Hematopoietic multipotent progenitor cell treated with erythropoietin and hydrocortisone succinate and interleukin-3 and kit ligand, for 4 days (in vitro differentiated cells): ENCODE measurements around the gene TSKS.
A peak's percentile ranks its signal among the peaks of the same experiment; 100 is the strongest.

Experiments used
- DNase-seq: peaks from one replicate; pipeline ENCODE4 v3.0.0-alpha.2; 2015

The TSKS gene

DNA sequence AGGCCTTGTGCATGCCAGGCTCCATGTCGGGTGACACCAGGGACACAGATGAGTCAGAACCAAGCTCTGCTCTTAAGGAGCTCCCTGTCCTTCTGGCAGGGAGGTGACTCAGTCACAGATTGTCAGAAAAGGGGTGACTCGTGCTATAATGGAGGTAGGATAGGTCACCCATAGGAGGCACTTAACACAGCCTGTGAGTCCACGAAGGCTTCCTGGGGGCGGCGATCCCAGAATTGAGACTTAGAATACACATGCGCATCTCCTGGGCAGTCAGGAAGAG, 30.4 kb upstream of the TSKS start:
- no peak for DNase-seq

DNA sequence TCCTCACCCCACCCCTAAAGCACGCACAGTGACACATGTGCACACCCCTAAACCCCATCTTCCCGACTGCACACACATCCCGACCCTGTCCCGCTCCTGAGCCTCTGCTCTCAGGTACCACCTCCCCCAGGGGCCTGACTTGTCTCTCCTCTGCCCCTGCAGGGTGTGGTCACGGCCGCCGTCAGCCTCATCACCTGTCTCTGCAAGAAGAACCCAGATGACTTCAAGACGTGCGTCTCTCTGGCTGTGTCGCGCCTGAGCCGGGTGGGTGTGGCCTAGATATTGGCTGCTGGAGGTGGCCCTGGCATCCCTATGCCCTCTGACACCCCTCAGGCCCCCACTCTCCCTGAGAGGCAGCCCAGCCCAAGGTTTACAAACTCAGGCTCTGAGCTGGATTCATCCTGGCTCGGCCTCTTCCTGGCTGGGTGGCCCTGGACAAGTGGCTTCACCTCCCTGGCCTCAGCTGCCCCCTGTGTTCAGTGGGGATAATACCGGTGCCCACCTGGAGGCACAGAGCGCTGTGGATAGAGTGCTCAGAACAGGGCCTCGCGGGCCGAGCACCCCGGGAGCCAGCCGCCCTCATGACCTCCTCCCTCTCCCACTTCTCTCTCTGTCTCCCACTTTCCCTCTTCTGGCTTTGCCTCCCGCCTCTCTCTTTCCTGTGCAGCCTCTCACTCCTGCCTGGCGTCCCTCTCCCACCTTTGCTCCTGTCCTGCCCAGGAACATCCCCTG, 29.9 kb upstream of the TSKS start:
- no peak for DNase-seq

DNA sequence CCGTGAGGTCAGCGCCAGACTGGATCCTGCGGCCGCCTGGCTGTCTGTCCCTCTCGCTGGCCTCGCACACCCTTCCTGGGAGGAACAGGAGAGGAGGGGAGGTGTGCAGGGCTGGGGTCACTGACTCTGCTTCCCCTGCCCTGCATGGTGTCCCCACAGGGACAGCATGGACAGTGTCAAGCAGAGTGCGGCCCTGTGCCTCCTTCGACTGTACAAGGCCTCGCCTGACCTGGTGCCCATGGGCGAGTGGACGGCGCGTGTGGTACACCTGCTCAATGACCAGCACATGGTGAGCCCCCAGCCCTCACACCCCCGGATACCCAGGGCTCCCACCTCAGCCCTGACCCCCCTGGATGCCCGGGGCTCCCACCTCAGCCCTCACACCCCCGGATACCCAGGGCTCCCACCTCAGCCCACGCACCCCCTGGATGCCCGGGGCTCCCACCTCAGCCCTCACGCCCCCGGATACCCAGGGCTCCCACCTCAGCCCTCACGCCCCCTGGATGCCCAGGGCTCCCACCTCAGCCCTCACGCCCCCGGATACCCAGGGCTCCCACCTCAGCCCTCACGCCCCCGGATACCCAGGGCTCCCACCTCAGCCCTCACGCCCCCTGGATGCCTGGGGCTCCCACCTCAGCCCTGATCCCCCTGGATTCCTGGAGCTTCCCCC, 28.8 kb upstream of the TSKS start:
- DNase-seq = no peak

DNA sequence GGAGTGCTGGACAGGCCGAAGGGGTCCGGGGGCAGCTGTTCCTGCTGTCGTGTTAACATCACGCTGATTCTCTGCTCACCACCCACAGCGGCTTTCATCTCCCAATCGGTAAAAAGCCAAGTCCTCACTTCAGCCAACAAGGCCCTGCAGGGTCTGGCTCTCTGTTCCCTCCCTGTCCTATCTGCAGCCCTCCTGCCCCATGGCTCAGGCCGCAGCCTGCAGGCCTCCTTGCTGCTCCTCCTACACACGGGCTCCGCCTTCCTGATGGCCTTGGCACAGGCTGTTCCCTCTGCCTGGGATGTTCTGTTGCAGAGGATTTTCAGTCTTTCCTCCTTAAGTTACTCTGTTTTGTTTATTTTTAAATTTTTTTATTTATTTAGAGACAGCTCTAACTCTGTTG, 27.8 kb upstream of the TSKS start:
- no peak for DNase-seq

DNA sequence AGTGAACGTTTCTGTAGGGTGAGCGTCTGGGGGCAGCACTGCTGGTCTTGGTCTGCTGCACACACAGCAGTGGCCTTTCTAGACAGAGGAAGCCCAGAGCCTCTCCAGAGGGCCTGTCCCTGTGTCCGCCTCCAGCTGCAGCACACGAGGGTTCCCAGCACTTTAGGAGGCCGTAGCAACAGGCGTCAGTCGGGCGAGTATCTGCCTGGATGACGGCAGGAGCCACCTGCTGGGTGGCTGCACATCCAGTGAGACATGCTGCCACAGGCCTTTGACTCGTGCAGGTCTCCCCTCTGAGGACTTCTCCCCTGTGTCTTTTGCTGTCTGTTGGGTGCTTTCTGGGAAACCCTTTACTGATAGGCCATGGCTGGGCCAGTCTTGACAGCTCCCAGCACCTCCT, 25.8 kb upstream of the TSKS start:
- no peak for DNase-seq

DNA sequence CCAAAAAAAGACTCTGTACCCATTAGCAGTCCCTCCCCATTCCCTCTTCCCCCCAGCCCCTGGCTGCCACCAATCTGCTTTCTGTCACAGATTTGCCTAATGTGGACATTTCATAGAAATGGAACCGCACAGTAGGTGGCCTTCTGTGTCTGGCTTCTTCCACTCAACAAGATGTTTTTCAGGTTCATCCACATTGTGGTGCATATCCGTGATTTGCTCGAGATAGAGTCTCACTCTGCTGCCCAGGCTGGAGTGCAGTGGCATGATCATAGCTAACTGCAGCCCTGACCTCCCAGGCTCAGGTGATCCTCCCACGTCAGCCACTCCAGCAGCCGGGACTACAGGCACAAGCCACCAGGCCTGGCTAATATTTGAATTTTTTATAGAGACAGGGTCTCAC, 24.6 kb upstream of the TSKS start:
- no peak for DNase-seq

DNA sequence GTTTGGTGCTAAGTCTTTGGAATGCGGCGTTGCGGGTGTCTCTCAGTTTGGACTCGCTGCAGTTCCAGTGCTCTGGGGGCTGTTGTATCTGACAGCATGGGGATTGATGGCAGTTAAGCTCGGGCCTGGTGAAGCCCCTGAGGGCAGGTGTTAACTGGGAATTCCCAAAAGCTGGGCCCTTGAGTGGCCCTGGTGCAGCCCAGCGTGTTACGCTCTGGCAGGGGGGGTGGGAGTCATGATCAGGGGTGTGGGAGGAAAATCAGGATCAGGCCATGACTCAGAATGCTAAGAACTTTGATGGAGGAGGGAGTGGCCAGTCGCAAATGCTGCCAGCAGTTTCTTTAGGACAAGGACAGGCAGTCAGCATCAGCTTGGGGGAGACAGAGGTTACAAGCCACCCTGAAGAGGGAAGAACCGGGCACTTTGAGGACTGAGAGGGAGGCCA, 23.3 kb upstream of the TSKS start:
- DNase-seq = no peak

DNA sequence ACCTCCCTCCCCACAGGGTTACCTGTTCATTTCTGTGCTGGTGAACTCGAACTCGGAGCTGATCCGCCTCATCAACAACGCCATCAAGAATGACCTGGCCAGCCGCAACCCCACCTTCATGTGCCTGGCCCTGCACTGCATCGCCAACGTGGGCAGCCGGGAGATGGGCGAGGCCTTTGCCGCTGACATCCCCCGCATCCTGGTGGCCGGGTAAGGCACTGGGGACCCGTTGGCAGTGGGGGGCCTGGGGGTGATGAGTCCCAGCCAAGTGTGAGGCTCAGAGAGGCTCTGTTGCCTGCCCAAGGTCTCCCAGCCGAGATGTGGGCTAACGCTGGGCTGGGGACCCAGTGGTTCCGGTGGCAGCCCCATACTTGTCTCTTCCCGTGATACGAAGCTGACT, 19.4 kb upstream of the TSKS start:
- DNase-seq = no peak

DNA sequence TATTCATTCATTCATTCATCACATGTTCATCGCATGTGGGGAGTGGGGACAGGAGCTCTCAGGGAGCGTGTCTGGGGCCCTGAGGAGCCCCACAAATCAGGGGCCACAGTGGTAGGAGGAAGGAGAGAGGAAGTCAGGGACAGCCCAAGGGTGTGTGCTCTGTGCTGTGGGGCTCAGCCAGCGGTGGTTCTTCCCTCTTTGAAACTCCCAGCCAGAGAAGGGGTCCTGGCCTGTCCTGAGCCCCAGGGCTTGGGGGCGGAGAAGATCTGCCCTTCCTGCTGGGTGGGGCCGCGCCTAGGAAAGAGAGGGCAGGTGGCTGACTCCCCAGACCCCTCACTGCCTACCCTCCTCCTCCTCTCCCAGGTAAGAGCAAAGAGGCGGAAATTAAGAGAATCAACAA, 18.3 kb upstream of the TSKS start:
- no peak for DNase-seq

DNA sequence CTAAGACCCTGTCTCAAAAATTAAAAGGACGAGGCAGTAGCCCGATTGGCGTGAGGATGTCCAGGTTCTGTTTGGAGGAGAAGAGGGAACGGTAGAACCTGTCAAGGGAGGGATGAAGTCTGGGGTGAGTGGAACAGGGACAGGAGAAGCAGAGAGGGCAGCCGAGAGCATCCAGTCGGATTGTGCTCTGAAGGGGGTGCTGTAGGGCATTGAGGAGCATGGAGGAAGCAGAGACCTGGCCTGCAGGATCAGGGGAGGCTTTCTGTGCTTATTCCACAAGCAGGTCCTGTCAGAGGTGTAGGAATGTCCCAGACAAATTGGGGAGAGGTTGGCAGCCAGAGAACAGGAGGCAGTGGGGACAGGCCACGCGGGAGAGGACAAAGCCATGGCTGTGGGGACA, 17.8 kb upstream of the TSKS start:
- no peak for DNase-seq

DNA sequence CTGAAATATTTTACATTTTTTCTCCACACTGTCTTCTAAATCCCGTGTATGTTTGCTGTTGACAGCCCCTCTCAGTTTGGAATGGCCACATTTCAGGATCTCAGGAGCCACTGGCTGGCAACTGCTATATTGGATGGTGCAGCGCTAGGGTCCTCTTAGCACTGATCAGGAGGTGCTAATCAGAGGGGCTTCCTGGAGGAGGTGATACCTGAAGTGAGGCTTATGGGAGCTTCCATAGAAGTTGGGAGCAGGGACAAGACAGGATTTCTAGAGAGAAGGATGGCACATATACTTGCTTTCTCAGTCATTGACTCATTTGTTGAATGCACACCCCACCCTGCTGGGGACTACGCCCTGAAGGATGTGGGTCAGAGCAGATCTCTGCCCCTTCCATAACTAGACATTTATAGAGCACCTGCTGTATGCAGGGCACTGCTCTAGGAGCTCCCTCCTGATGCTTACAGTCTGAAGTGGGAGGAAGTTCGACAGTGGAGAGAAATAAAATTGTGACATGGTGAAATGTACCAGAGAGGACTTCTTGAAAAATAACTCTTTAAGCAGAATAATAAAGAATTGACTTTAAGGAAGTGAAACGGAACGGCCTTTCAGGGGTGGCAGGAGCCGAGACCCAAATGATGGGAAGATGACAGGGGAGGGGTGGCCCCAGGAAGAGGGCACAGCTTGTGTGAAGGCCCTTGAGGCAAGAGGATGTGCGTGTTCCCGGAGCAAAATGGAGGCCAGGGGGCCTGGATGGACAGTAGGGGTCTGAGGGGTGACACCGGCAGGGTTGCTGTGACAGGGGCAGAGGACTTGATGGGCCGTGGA, 16.8 kb upstream of the TSKS start:
- no peak for DNase-seq

DNA sequence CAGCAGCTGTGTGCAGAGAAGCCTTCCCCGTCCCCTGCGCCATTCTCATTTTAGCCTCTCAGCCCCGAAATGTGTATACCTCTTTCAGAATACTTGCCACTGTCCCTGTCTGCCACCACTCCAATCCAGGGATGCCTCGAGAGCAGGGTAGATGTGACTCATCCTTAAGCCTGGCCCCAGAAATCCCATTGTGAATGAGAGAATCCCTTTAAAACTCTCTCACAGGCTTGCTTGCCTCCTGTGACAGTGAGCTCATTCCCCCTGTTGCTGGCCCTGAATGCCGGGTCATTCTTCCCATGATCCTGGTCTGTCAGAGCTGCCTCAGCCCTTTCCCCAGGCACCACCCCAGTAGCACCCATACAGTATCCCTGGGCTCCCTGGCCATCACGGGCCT, 13.3 kb upstream of the TSKS start:
- DNase-seq = no peak

DNA sequence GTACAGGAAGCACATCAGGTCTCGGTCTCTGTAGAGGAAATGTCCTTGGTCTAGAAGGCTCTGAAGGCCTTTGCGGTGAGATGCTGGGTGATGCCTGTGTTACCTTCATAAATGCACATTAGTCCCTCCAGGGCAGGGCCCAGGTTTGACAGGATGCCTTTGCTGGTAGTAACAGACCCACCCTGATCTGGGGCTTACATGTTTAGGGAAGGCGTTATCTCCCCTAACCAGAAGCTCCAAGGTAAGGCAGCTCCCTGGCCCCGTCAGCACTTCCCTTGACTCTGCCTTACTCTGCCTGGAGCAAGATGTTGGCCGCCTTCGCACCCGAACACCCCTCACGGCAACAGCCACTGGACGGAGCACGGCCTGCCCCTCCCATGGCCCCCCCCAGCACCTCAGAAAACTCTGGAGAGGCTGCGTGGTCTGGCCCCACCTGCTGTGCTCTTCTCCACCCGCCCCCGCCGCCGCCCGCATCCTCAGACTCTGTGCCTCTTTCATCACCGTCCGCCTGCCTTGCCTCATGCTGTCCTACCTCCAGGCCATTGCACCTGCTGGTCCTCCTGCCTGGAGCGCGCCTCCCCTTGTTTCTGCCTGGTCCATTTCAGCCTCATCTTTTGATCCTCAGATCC, 12.8 kb upstream of the TSKS start:
- peak; percentile 80 for DNase-seq

DNA sequence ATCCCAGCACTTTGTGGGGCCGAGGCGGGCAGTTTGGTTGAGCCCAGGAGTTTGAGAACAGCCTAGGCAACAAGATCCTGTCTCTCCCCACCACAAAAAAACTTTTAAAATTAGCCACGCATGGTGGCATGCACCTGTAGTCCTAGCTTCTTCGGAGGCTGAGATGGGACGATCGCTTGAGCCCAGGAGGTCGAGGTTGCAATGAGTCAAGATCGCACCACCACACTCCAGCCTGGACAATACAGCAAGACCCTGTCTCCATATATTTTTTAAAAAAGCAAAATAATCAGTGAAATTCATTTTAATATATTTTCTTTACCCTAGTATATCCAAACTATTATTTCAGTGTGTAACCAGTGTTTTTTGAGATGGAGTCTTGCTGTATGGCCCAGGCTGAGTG, 11.9 kb upstream of the TSKS start:
- no peak for DNase-seq

DNA sequence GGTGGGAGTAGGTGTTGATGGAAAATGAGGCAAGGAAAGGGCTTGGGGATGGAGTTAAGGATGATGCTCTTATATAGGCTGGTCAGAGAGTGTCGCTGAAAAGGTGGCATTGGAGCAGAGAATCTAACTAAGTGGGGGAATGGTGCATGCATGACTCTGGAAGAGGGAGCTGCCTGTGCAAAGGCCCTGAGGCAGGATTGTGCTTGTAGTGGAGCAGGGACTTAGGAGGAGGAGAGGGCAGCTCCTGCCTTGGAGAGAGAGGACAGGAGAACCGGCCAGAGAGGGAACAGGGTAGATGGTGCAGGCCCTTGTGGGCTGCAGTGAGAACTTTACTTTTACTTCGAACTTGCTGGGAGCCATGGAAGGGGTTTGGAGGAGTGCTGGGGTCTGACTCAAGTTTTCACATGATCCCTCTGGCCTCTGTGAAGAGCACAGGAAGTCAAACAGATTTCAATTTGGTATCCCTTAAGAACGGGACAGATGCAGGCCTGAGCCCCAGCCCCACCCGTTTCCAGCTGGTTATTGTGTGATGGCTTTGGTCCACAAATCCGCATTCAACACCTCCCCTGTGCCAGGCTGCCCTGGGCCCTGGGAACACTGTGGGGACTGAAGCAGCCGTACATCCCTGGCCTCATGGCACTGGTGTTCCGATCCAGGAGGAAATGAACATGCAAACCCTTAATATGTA, 10.7 kb upstream of the TSKS start:
- DNase-seq = no peak

DNA sequence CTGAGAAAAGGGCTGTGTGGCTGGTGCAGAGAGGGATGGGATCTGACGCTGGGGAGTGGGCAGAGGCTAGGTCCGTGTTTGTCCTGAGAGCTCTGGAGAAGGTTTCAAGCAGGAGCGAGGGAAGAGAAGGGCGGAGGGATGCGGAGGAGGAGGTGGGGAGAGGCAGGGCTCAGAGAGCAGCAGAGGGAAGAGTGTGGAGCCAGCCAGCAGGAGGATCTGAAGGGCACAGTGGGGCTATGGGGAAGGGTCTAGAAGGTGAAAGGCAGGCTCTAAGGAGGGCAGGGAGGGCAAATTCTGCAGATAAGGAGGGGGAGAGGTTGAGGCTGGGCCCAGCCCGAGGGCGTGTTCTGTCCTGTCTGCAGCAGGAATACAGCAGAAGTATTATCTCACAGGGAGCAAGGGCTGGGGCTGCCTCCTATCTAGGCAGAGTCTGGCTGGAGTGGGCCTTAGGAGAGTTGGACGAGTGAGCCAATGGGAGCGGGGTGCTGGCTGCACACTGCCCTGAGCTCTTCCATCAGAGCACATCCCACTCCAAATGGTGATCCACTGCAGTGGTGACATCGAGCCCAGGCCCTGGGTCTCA, 9.8 kb upstream of the TSKS start:
- DNase-seq = peak; percentile 79

DNA sequence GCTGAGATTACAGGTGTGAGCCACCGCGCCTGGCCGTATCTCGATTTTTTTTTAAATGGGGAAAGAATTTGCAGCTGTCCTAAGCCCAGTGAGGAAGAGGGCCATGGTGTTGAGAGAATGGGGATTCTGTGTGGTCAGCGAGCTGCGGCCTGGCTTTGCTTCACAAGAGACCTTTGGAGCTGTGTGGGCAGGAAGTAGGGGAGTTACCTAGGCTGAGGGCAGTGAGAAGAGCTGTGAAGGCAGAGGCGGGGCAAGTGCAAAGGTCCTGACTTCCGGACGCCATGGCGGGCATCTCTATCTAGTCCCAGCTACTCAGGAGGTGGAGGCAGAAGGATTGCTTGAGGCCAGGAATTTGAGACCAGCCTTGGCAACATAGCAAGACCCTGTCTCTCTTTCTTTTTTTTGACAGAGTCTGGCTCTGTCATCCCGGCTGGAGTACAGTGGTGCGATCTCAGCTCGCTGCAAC, 8.6 kb upstream of the TSKS start:
- no peak for DNase-seq

DNA sequence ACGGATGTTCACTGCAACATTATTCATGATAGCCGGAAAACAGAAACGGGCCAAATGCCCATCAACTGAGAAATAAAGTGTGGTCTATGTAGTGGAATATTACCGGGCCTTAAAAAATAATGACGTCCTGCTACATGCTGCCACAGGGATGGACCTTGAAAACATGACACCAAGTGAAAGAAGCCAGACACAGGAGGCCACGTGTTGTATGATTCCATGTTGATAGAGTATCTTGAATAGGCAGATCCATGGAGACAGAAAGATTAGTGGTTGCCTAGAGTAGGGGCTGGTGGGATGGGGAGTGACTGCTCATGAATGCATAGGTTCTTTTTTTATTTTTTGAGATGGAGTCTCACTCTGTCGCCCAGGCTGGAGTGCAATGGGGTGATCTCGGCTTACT, 7.4 kb upstream of the TSKS start:
- no peak for DNase-seq

DNA sequence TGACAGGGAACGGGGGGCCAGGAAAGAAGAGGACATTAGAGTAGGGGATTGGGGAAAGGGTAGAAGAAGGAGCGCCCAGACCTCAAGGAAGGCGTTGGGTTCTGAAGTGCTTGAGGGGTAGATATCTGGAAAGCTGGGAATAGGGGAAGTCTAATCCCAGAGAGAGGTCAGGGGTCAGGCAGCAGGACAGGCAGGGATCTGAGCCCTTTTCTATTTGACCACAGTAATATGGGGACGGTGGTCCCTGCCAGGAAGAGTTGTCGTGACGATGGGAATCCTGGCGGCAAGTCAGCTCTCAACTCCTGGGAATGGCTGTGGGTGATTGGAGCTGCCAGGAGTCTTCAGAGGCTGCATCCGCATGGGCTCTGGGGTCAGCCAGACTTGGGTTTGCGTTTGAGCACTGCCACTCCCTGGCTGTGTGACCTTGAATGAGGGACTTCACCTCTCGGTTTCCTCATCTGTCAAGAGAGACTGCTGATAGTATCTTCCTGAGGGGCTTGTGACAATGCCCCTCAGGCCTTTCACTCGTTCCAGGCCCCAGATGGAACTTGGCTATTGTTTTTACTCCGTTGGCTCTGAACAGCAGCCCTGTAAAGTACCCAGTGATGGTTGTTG, 5.0 kb upstream of the TSKS start:
- no peak for DNase-seq

DNA sequence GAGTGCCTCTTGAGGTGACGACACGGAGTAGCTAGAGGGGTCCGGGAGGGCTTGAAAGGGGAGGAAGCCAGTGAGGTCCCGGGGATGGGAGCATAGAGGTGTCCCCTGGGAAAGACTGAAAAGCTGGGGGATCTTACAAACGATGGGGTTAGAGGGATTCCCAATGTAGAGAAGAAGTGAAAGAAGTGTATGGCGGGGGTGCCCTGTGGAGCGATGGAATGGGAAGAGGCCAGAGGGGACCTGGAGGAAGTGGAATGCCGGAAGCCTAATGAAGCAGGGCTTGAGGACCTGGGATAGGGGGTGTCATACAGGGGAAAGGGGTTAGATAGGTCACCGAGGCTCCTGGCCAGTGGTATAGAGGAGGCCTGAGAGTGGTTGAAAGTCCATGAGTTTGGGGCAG, 4.3 kb upstream of the TSKS start:
- DNase-seq = no peak

DNA sequence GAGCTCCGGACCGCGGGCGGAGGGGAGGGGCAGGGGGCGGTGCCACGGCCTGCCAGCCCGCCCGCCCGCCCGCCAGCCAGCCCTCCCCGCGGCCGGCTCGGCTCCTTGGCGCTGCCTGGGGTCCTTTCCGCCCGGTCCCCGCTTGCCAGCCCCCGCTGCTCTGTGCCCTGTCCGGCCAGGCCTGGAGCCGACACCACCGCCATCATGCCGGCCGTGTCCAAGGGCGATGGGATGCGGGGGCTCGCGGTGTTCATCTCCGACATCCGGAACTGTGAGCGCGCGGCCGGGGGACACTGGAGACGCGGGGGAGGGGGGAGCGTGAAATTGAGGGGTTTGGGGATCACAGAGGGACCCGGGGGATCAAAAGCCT, 3.8 kb upstream of the TSKS start, which contains the start of gene AP2A1:
Gene AP2A1 (plus strand): TSS at position 72 of the 370 bp plus-strand sequence. CDS start 133 bp downstream, at position 205.
- DNase-seq = no peak
